NCI-H774 (cell line): Measurements from ENCODE around the gene ACSF2.

Experiments
- DNase-seq: peaks from one replicate; lab custom pipeline; 2025; lab: John Stamatoyannopoulos, UW

The ACSF2 gene

DNA sequence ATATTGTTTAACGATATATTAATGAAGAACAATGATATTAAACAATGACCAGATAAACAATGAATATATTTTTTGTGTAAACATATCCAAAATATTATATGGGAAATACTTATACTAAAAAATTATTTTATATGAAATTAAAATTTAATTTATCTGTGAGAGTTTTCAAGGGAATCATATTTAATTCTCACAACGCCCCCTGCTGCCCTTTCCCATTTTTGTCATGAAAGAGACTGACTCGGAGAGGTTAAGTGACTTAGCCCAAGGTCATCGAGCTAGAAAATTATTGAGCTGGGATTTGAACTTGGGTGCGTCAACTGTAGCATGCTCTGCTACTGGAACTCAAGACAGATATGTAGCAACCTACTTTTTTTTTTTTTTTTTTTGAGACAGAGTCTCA is 75.0 kb downstream of the ACSF2 start:
- no peak for DNase-seq

DNA sequence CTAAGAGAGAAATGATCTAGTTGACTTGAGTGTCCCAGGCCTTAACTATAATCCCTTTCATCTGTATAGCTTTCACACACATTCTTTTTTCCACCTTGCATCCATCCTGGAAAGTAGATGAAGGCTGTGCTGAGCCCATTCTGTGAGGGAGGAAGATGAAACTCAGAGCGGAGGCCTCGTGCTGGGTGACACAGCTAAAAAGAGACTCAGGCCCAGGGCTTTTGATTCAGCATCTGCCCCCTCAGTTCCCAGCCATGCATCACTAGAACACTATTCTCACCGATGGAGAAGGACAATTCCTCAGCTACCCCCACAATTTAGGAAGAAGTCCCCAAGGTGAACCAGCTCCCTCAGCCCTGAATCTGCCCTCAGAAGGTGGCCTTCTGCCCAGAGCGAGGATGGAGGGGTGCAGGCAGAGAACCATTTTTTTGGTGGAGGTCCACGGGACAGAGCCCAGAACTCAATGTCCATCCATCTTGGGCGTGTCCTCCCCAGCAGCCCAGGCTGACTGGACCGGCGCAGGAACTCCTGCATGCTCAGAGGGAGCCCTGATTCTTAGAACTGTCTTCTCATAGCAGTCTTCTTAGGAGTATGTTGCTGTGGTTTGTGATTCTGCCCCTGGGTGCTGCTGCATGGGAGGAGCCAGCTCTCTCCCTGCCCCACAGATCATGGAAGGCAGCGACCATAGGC is 76.4 kb downstream of the ACSF2 start:
- no peak for DNase-seq

GRCh38 chr17:50505591-50506130 is 79.6 kb downstream of the ACSF2 start:
- no peak for DNase-seq

DNA sequence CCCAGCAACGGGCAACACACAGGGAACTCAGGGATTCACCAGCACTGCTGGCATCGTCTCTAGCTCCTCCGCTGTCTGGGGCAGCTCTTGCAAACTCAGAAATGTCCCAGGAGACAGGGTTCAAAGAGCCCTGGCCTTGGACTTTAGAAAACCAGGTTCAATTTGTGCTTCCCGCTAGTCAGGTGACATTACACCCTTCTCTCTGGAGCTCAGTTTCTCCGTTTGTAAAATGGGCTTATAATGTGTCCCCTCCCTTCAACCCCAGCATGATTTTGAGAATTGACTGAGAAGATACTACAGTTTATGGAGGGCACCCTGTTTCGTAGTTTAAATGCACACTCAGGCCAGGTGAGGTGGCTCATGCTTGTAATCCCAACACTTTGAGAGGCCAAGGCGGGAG is 80.3 kb downstream of the ACSF2 start:
- no peak for DNase-seq

DNA sequence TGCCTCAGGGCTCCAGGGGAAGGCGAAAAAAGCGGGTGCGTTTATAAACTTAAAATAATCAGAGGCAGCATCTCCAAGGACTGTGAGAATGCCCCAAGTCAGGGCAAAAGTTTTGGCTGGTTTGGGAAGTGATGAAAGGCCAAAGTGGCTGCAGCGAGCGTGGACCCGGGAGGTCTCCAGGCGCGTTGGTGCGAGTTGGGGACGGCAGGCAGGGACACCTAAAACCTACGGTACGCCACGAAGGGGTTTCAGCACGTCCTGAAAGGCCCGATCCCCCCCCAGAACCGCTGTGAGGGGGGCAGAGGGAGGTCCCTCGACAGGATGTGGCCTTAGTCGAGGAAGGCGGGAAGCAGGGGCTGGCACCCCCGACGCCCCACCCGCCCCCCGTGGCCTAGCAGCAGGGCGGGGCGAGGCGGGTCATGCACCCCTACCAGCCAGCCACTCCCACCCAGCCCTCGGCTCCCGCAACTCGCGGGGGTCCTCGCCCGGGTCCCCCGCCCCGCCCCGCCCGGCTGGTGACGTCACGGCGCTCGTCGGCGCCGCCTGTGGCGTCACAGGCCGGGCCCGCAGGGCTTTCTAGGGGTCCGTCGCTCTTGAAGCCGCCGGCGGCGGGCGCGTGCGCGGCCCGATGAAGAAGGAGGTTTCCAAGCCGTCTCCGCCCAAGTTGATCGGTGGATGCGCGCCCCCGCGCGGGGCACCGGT is 82.0 kb downstream of the ACSF2 start, which contains the start of gene MYCBPAP:
TSS of gene MYCBPAP (plus strand) at position 569 of the 702 bp plus-strand sequence. CDS start 236 bp downstream, outside the sequence.
- peak; percentile 86 for DNase-seq

- no peak for DNase-seq
Measured at GRCh38 chr17:50508573-50509460, 82.8 kb downstream of the ACSF2 start.

GRCh38 chr17:50511058-50511457 is 85.0 kb downstream of the ACSF2 start:
- no peak for DNase-seq

DNA sequence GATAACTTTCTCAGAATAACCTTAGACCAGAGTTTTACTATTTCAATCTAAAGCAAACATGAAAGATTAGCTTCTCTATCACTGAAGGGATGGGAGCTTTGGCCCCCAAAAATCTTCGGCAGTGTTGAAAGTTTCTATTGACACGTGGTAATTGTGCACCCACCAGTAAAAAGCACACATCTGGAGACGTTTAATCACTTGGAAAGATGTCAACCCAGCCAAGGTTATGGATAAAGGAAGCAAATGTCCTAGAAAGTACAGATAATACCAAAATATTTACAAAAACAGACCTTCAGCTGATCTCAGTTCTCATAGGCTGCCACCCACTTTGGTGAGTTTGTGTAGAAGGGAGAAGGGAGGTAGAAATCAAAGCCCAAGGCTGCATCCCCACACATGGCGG is 87.5 kb downstream of the ACSF2 start:
- DNase-seq, result no peak

- DNase-seq, result no peak
Measured at GRCh38 chr17:50514388-50514787, 88.4 kb downstream of the ACSF2 start.

DNA sequence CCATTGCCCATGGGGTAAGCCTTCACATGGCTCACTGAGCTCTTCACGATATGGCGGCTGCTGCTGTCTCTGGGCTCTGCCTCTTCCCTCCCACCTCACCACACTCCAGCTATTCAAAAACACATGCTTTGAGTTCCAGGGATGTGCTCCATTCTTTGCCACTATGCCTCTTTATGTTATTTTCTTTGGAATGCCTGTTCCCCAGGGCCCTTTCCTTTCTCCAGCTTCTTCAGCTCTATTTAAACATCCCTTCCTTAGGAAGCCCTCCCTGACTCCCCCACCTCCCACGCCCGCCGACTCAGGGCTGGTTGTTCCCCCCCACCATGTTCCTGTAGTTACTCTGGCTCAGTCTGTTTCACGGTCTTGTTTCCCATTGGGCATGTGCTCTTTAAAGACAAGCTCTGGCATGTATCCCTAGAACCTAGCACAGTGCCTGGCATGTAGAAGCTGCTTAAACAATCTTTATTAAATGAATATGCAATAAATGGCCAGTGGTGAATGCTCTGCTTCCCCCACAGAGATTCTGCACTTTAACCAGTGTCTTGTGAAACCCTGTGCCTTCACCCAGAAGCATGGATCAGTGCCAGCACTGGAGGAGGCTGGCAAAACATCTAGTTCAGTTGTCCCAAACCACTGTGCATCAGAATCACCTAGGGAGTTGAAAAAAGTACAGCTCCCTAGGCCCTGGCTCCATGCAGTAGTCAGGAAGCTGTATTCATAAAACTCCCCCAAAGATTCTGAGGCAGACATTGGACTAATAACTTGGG is 89.1 kb downstream of the ACSF2 start:
- DNase-seq, result no peak

DNA sequence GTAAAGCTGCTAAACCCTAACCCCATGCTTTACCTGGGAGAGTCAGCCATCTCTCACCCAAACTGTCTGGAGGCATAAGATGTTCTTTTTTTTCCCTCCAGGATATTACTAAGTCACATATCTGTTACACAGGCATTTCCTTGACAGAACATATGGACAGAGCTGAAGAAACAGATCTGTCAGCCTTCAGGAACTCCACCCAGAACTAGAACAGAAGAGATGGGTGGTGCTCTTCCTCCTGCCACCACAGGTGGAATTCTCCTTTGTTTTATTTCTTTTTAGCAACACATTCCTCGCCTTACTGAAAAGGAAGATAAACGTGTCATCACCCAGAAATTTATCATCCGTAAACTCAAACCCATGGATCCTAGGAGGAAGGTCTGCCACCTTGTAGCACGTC is 91.0 kb downstream of the ACSF2 start:
- no peak for DNase-seq

DNA sequence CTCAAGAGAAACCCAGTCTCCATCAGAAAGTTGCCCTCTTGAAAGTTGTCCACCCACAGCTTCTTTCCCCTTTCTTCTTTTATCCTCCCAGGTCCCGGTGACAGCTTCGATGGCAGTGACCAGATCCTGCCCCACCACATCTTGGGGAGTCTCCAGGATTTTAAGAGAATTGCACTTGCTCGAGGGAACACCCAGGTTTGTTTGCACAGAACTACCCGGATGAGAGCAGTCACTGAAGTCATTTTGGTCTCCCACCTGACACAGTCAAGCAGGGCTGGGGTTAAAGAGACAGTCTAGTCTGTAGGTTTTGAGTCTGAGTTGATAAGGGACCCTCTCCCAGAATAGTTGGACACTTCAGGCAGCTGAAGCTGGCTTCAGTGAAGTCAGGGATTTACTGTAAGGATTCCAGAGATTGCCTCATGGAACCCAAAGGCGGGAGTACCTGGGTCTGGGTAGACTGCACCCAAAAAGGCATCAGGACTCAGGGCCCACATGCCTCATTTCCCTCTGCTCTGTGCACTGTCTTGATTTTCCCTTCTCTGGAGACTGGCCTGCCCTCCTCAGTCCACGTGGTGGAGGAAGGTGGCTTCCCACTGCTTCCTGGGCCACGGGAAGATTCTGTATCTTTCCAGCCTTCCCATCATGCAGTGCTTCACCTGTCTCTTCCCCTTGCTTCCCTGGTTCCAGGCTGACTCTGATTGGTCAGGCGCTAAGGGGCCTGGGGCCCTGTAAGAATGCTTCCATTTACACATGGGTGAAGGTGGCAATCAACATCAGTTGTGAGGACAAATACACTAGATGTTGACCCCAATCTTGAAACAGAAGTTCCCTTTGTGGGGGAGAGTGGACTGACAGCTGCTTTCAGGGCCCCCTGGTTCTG is 91.7 kb downstream of the ACSF2 start:
- no peak for DNase-seq

DNA sequence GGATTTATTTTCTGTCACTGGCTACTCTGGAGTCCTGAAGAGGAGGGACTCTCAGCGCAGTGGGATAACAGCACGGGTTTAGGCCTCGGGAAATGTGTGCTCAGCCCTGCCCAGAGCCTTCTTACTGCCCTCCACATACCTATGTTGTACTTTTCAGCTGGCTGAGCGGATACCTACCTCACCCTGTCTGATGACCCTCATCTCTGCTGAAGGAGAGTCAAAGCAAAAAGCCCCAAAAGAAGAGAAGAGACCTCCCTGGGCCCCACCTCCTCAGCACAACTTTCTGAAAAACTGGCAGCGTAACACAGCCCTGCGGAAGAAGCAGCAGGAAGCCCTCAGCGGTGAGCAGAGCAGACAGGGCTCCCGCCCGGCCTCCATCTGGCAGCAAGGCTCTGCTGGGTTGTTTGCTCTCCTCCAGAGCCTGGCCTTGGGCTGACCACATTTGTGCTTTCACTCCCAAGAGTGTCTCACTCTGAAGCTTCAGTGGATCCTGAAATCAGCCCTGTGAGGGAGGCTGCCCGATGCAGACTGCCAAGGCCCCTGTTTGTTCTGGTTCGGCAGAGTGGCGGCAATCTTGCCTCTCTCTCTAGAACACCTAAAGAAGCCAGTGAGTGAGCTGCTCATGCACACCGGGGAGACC is 92.5 kb downstream of the ACSF2 start:
- DNase-seq, result no peak

GRCh38 chr17:50519141-50519834 is 93.3 kb downstream of the ACSF2 start:
- DNase-seq, result no peak

GRCh38 chr17:50520483-50520882 is 94.5 kb downstream of the ACSF2 start:
- no peak for DNase-seq

GRCh38 chr17:50521514-50521913 is 95.5 kb downstream of the ACSF2 start:
- DNase-seq, result no peak

GRCh38 chr17:50522766-50523165 is 96.7 kb downstream of the ACSF2 start:
- no peak for DNase-seq

GRCh38 chr17:50523208-50523607 is 97.2 kb downstream of the ACSF2 start:
- no peak for DNase-seq
